Neuronal stem cell (in vitro differentiated cells): Measurements from ENCODE around the gene CHST11.

ENCODE experiments used
- DNase-seq: peaks from one replicate; pipeline ENCODE4 v3.0.0-alpha.2; 2013; ENCODE audit warnings: low spot score
- H2AFZ ChIP-seq: one replicate; pipeline ENCODE4 v1.6.1; 2013; ENCODE audit warnings: mild to moderate bottlenecking, low read length, inconsistent platforms
- H2AK5ac ChIP-seq: 2 replicates; pipeline ENCODE4 v1.6.1; 2013; ENCODE audit warnings: low read depth, mild to moderate bottlenecking, inconsistent platforms, low read length, moderate library complexity, mixed read lengths
- H2BK120ac ChIP-seq: 2 replicates; pipeline ENCODE4 v1.6.1; 2013; ENCODE audit warnings: low read depth, mild to moderate bottlenecking, inconsistent platforms, low read length, moderate library complexity, mixed read lengths
- H2BK12ac ChIP-seq: one replicate; pipeline ENCODE4 v1.6.1; 2013; ENCODE audit warnings: low read length, inconsistent platforms
- H2BK15ac ChIP-seq: 2 replicates; pipeline ENCODE4 v1.6.1; 2013; ENCODE audit warnings: mild to moderate bottlenecking, low read length, inconsistent platforms, mixed read lengths
- H2BK5ac ChIP-seq: one replicate; pipeline ENCODE4 v1.6.1; 2013; ENCODE audit warnings: inconsistent platforms, mild to moderate bottlenecking, low read length, moderate library complexity
- H3K14ac ChIP-seq: one replicate; pipeline ENCODE4 v1.6.1; 2013; ENCODE audit warnings: low read length, inconsistent platforms
- H3K18ac ChIP-seq: 2 replicates; pipeline ENCODE4 v1.6.1; 2013; ENCODE audit warnings: low read length, inconsistent platforms
- H3K23ac ChIP-seq: 2 replicates; pipeline ENCODE4 v1.6.1; 2013; ENCODE audit warnings: low read depth, mild to moderate bottlenecking, mixed read lengths, low read length, inconsistent platforms; ENCODE audit not compliant: poor library complexity
- H3K27ac ChIP-seq: replicated peaks from 3 replicates; pipeline ENCODE4 v1.5.1; 2013; ENCODE audit warnings: low read length, inconsistent platforms
- H3K27me3 ChIP-seq, 3 experiments: 2 replicates each; pipeline ENCODE4 v1.6.1; 2013; ENCODE audit warnings: low read length in 3 of 3, mild to moderate bottlenecking in 2 of 3, inconsistent platforms in 1 of 3, low read depth in 1 of 3, mixed read lengths in 1 of 3, moderate library complexity in 1 of 3; ENCODE audit not compliant: control insufficient read depth in 3 of 3, insufficient read depth in 3 of 3
- H3K36me3 ChIP-seq, 2 donors: replicated peaks in 1 of 2; 2 replicates each; pipeline ENCODE4 v1.6.1; 2013; ENCODE audit warnings: low read length in 2 of 2; ENCODE audit not compliant: control insufficient read depth in 2 of 2, insufficient read depth in 2 of 2
- H3K4ac ChIP-seq: 2 replicates; pipeline ENCODE4 v1.6.1; 2013; ENCODE audit warnings: inconsistent platforms, mild to moderate bottlenecking, low read length, moderate library complexity
- H3K4me1 ChIP-seq, 2 donors: 1 replicate in 1 of 2; 2 replicates in 1 of 2; pipeline ENCODE4 v1.6.1; 2013; ENCODE audit warnings: low read length in 2 of 2, low read depth in 1 of 2; ENCODE audit not compliant: control insufficient read depth in 2 of 2, insufficient read depth in 1 of 2
- H3K4me2 ChIP-seq: one replicate; pipeline ENCODE4 v1.6.1; 2013; ENCODE audit warnings: mild to moderate bottlenecking, low read length, inconsistent platforms; ENCODE audit not compliant: insufficient read depth, poor library complexity, severe bottlenecking
- H3K4me3 ChIP-seq, 2 donors: 2 replicates each; pipeline ENCODE4 v1.5.1; 2013; ENCODE audit warnings: low read length in 2 of 2, mild to moderate bottlenecking in 2 of 2, inconsistent platforms in 1 of 2, moderate library complexity in 1 of 2
- H3K79me1 ChIP-seq: one replicate; pipeline ENCODE4 v1.6.1; 2013; ENCODE audit warnings: low read depth, mild to moderate bottlenecking, inconsistent platforms, low read length, moderate library complexity
- H3K9ac ChIP-seq: one replicate; pipeline ENCODE4 v1.6.1; 2013; ENCODE audit warnings: mild to moderate bottlenecking, low read depth, low read length, inconsistent platforms; ENCODE audit not compliant: poor library complexity
- H3K9me3 ChIP-seq, 2 donors: replicated peaks in 1 of 2; 2 replicates each; pipeline versions ENCODE3 to v1.6.1; 2013; ENCODE audit warnings: low read length in 2 of 2, mild to moderate bottlenecking in 2 of 2, inconsistent platforms in 1 of 2, low read depth in 1 of 2, mixed read lengths in 1 of 2, moderate library complexity in 1 of 2; ENCODE audit not compliant: control insufficient read depth in 2 of 2, insufficient read depth in 1 of 2
- H4K8ac ChIP-seq: one replicate; pipeline ENCODE4 v1.6.1; 2013; ENCODE audit warnings: low read depth, mild to moderate bottlenecking, inconsistent platforms, low read length, moderate library complexity
- H4K91ac ChIP-seq: one replicate; pipeline ENCODE4 v1.6.1; 2013; ENCODE audit warnings: low read length, low read depth, mild to moderate bottlenecking, inconsistent platforms; ENCODE audit not compliant: poor library complexity
- WGBS, 2 donors: extraction: QIAGEN DNeasy Blood & Tissue Kit; methylation state at CpG; one replicate each; pipeline ENCODE4 v1.1.7; 2013; ENCODE audit warnings: missing lambda C conversion rate in 2 of 2, mixed read lengths in 1 of 2; ENCODE audit not compliant: insufficient read length in 2 of 2, insufficient replicate concordance in 1 of 2; ENCODE audit errors: extremely low coverage in 2 of 2; 5-methylcytosine and 5-hydroxymethylcytosine counted together

CHST11 gene

GRCh38 chr12:104578453-104578852, 121.7 kb downstream of the CHST11 start:
- no peak overlapping the region for H3K14ac ChIP-seq
- H3K27me3 ChIP-seq, result no peaks in the 10 kb centered on the region
- no peak overlapping the region for H4K8ac ChIP-seq
- no peaks in the 10 kb centered on the region for H3K9me3 ChIP-seq
- H2BK15ac ChIP-seq, result no peak overlapping the region
- no peak for DNase-seq
- H2BK120ac ChIP-seq, result no peak overlapping the region
- H3K18ac ChIP-seq, result no peak overlapping the region
- H2AK5ac ChIP-seq, result no peak overlapping the region
- no peak overlapping the region for H3K4me2 ChIP-seq
- H3K4me3 ChIP-seq, result no peak overlapping the region
- no peak overlapping the region for H3K23ac ChIP-seq
- H3K4ac ChIP-seq, result no peak overlapping the region
- H2BK12ac ChIP-seq, result no peak overlapping the region
- no peak overlapping the region for H2AFZ ChIP-seq
- H3K79me1 ChIP-seq, result peaks cover 2% of the 10 kb centered on the region
- H3K27ac ChIP-seq, result no peak overlapping the region
- whole genome bisulfite sequencing, 2 donors, result no CpG with 5 or more reads among the region's 6 CpGs
- peaks cover 4 to 10% of the 10 kb centered on the region in 2 donors for H3K4me1 ChIP-seq
- H2BK5ac ChIP-seq, result no peak overlapping the region
- no peaks in the 10 kb centered on the region for H3K36me3 ChIP-seq
- H4K91ac ChIP-seq, result no peak overlapping the region
- H3K9ac ChIP-seq, result no peak overlapping the region

- no peaks in the 10 kb centered on the region for H3K36me3 ChIP-seq
- no peak overlapping the region for H3K4me3 ChIP-seq
- H3K27ac ChIP-seq, result no peak overlapping the region
These were observed 123.2 kb downstream of the CHST11 start for GRCh38 chr12:104579718-104580495.

GRCh38 chr12:104581005-104581570, 124.3 kb downstream of the CHST11 start:
- Histone ChIP-seq H2AFZ (no peak overlapping the region), H3K4ac (no peak overlapping the region), H3K27me3 (no peaks in the 10 kb centered on the region), H3K9me3 (no peaks in the 10 kb centered on the region), H3K23ac (no peak overlapping the region), H2BK5ac (no peak overlapping the region), H3K4me3 (no peak overlapping the region), H3K36me3 (no peaks in the 10 kb centered on the region), H2BK12ac (no peak overlapping the region), H2BK15ac (no peak overlapping the region), H3K14ac (no peak overlapping the region), H3K4me1 (peaks cover 4 to 10% of the 10 kb centered on the region in 2 donors), H3K18ac (no peak overlapping the region), H3K9ac (no peak overlapping the region), H2BK120ac (no peak overlapping the region), H3K4me2 (no peak overlapping the region), H4K91ac (no peak overlapping the region), H3K27ac (no peak overlapping the region), H2AK5ac (no peak overlapping the region), H4K8ac (no peak overlapping the region), H3K79me1 (no peaks in the 10 kb centered on the region)
- no peak for DNase-seq
- no CpG with 5 or more reads among the region's 2 CpGs for WGBS, 2 donors

More at GRCh38 chr12:104579718-104580495, 123.2 kb downstream of the CHST11 start:
- Histone ChIP-seq H3K79me1 (peaks cover 2% of the 10 kb centered on the region), H3K4me2 (no peak overlapping the region), H2BK5ac (no peak overlapping the region), H4K8ac (no peak overlapping the region), H3K9ac (no peak overlapping the region), H3K18ac (no peak overlapping the region), H2AFZ (no peak overlapping the region), H2BK15ac (no peak overlapping the region), H3K23ac (no peak overlapping the region), H2BK120ac (no peak overlapping the region), H3K14ac (no peak overlapping the region), H3K4ac (no peak overlapping the region), H2AK5ac (no peak overlapping the region), H3K27me3 (no peaks in the 10 kb centered on the region), H3K4me1 (peaks cover 4 to 10% of the 10 kb centered on the region in 2 donors), H3K9me3 (no peaks in the 10 kb centered on the region), H2BK12ac (no peak overlapping the region), H4K91ac (no peak overlapping the region)
- no CpG with 5 or more reads among the region's 7 CpGs for WGBS, 2 donors
- no peak for DNase-seq

DNA sequence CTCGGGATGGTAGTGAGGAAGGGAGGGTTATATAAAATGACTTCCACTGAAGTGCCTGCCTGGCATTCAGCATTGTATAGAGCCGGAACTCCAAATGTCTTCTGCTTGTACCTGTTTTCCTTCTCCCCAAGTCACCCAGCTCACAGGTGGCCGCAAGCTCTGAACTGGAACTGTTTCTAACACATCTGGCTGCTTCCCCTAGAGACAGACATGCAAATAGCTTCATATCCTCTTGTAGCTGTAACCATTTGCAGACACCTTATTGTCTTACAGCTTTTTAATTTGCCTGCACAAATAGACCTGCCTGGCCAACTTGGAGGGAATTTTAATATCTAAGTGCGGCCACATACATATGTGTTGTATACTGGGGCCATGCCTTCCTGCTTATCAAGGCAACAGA, 126.0 kb downstream of the CHST11 start:
- H3K9me3 ChIP-seq, result no peaks in the 10 kb centered on the region
- WGBS, 2 donors, result no CpG with 5 or more reads among the region's 4 CpGs
- no peak overlapping the region for H2AFZ ChIP-seq
- DNase-seq, result no peak
- no peak overlapping the region for H3K18ac ChIP-seq
- no peak overlapping the region for H2BK12ac ChIP-seq
- H2BK120ac ChIP-seq, result no peak overlapping the region
- no peak overlapping the region for H2AK5ac ChIP-seq
- H4K91ac ChIP-seq, result no peak overlapping the region
- H3K36me3 ChIP-seq, result no peaks in the 10 kb centered on the region
- H3K9ac ChIP-seq, result no peak overlapping the region
- no peak overlapping the region for H2BK15ac ChIP-seq
- H3K4me1 ChIP-seq, result peaks cover 4 to 14% of the 10 kb centered on the region in 2 donors
- no peak overlapping the region for H3K27ac ChIP-seq
- no peak overlapping the region for H3K4me3 ChIP-seq
- H2BK5ac ChIP-seq, result no peak overlapping the region
- no peaks in the 10 kb centered on the region for H3K27me3 ChIP-seq
- no peak overlapping the region for H3K4ac ChIP-seq
- H3K79me1 ChIP-seq, result no peaks in the 10 kb centered on the region
- no peak overlapping the region for H3K14ac ChIP-seq
- H4K8ac ChIP-seq, result no peak overlapping the region
- no peak overlapping the region for H3K4me2 ChIP-seq
- H3K23ac ChIP-seq, result no peak overlapping the region
